WTC11 (cell line): ENCODE measurements around the gene SLC9A3. TPM values are rescaled to one million over a fixed set of nuclear protein-coding genes. Genes with fewer than 3 reads are reported as not detected.
"Not testable (repeated sequence)": the region's sequence is repeated elsewhere in the genome, so short reads cannot be mapped to it uniquely, and the experiment has no call there.

Experiments
- ATAC-seq: fragments of 200-7000 bp; cut with Tn5 transposase; 2 replicates; pipeline ENCODE4 v1.10.0; 2021; ENCODE audit warnings: mild to moderate bottlenecking, moderate library complexity
- CTCF ChIA-PET: fragments of 300-600 bp; sonication (Branson Sonifier 250); formaldehyde crosslinking; loops from one replicate; lab custom pipeline; 2021; ENCODE audit warnings: antibody characterized with exemption; lab: Charles Lee
- POLR2A ChIA-PET: fragments of 350-600 bp; sonication (Branson Sonifier 250); formaldehyde crosslinking; loops from one replicate; lab custom pipeline; 2021; ENCODE audit warnings: antibody characterized with exemption; lab: Charles Lee
- DNase-seq: peaks from one replicate; pipeline ENCODE4 v3.0.0; 2021; ENCODE audit warnings: low spot score
- H3K27ac Mint-ChIP-seq: 2 replicates; pipeline ENCODE4 v1.8.0; 2021; ENCODE audit warnings: mixed read lengths
- H3K27me3 Mint-ChIP-seq: 2 replicates; pipeline ENCODE4 v1.8.0; 2021; ENCODE audit warnings: low read depth, mild to moderate bottlenecking, moderate library complexity, mixed read lengths
- H3K36me3 Mint-ChIP-seq: 2 replicates; pipeline ENCODE4 v1.8.0; 2021; ENCODE audit warnings: mixed read lengths
- H3K4me1 Mint-ChIP-seq: 2 replicates; pipeline ENCODE4 v1.8.0; 2022; ENCODE audit warnings: mixed read lengths
- H3K4me3 Mint-ChIP-seq: 2 replicates; pipeline ENCODE4 v1.8.0; 2021; ENCODE audit warnings: mild to moderate bottlenecking, moderate library complexity, mixed read lengths
- H3K9me3 Mint-ChIP-seq: 2 replicates; pipeline ENCODE4 v1.8.0; 2021; ENCODE audit warnings: mixed read lengths
- AFF4 ChIP-seq: sonication (generic); formaldehyde crosslinking; IDR thresholded peaks from 2 replicates; pipeline ENCODE4 v1.8.1; 2023; ENCODE audit warnings: mild to moderate bottlenecking, missing genetic modification reagents, borderline replicate concordance
- ATF1 ChIP-seq: sonication (generic); formaldehyde crosslinking; IDR thresholded peaks from 2 replicates; pipeline ENCODE4 v1.8.1; 2023; ENCODE audit warnings: mild to moderate bottlenecking, moderate library complexity, missing genetic modification reagents
- CREM ChIP-seq: sonication (generic); formaldehyde crosslinking; IDR thresholded peaks from 2 replicates; pipeline ENCODE4 v1.8.1; 2022; ENCODE audit warnings: mild to moderate bottlenecking, missing genetic modification reagents, moderate library complexity
- GTF2I ChIP-seq: fragments of 250-450 bp; sonication (Bioruptor Pico); conservative IDR thresholded peaks from 2 replicates; pipeline ENCODE4 v1.4.0; 2021; ENCODE audit warnings: mild to moderate bottlenecking
- HMGA2 ChIP-seq: fragments of 250-450 bp; sonication (Bioruptor Pico); IDR thresholded peaks from 2 replicates; pipeline ENCODE4 v1.4.0; 2021; ENCODE audit warnings: mild to moderate bottlenecking, moderate library complexity
- IRF1 ChIP-seq: sonication (generic); formaldehyde crosslinking; IDR thresholded peaks from 2 replicates; pipeline ENCODE4 v1.8.0; 2023; ENCODE audit warnings: missing genetic modification reagents
- IRF2 ChIP-seq: sonication (generic); formaldehyde crosslinking; IDR thresholded peaks from 2 replicates; pipeline ENCODE4 v1.8.0; 2022; ENCODE audit warnings: low read depth, missing genetic modification reagents, borderline replicate concordance
- MAX ChIP-seq: sonication (generic); formaldehyde crosslinking; IDR thresholded peaks from 2 replicates; pipeline ENCODE4 v1.8.0; 2022; ENCODE audit warnings: mild to moderate bottlenecking, missing genetic modification reagents
- NR2C2 ChIP-seq: sonication (generic); formaldehyde crosslinking; IDR thresholded peaks from 2 replicates; pipeline ENCODE4 v1.8.0; 2022; ENCODE audit warnings: mild to moderate bottlenecking, missing genetic modification reagents
- TEAD1 ChIP-seq: sonication (generic); formaldehyde crosslinking; IDR thresholded peaks from 2 replicates; pipeline ENCODE4 v1.8.0; 2022; ENCODE audit warnings: mild to moderate bottlenecking, missing genetic modification reagents
- ZBTB21 ChIP-seq: sonication (generic); formaldehyde crosslinking; IDR thresholded peaks from 2 replicates; pipeline ENCODE4 v1.8.1; 2023; ENCODE audit warnings: mild to moderate bottlenecking, missing genetic modification reagents, borderline replicate concordance
- ZNF121 ChIP-seq: sonication (generic); formaldehyde crosslinking; IDR thresholded peaks from 2 replicates; pipeline ENCODE4 v1.8.0; 2023; ENCODE audit warnings: missing genetic modification reagents
- ZNF671 ChIP-seq: fragments of 250-450 bp; sonication (Bioruptor Pico); IDR thresholded peaks from 2 replicates; pipeline ENCODE4 v1.8.0; 2021; ENCODE audit warnings: mild to moderate bottlenecking
- total RNA-seq: library from RNA; stranded (reverse); gene quantifications from 3 replicates; pipeline ENCODE4 v1.2.3, GENCODE V29; 2021
- TF ChIP-seq, protein P1 (sequence below): sonication (generic); formaldehyde crosslinking; IDR thresholded peaks from 2 replicates; pipeline ENCODE4 v1.8.1; 2022; ENCODE audit warnings: mild to moderate bottlenecking, missing genetic modification reagents, moderate library complexity, borderline replicate concordance
- TF ChIP-seq, protein P2 (sequence below): sonication (generic); formaldehyde crosslinking; IDR thresholded peaks from 2 replicates; pipeline ENCODE4 v1.8.0; 2022; ENCODE audit warnings: mild to moderate bottlenecking, missing genetic modification reagents
- TF ChIP-seq, protein P3 (sequence below): sonication (generic); formaldehyde crosslinking; IDR thresholded peaks from 2 replicates; pipeline ENCODE4 v1.8.1; 2022; ENCODE audit warnings: mild to moderate bottlenecking, moderate library complexity, missing genetic modification reagents

The SLC9A3 gene
- total RNA-seq, 1 experiment from 2014 or later = 1.6 TPM

- POLR2A ChIA-PET = interaction anchor here (0.6 kb wide), 1 partner anchor 323 kb away, joined by 3 read pairs; no protein-coding TSS in a partner anchor
- no peak for ATAC-seq
- no peak overlapping the region for H3K27ac Mint-ChIP-seq
- H3K4me3 Mint-ChIP-seq = no peak overlapping the region
- DNase-seq = no peak
- H3K4me1 Mint-ChIP-seq = peaks cover 2% of the 10 kb centered on the region; the same call in 1 of the 2 replicates
- H3K36me3 Mint-ChIP-seq = no peaks in the 10 kb centered on the region
- TF ChIP-seq ZNF671 (CRISPR knock-in tag) (no peak), CREM (CRISPR knock-in tag) (no peak), AFF4 (no peak), MAX (CRISPR knock-in tag) (no peak), IRF1 (CRISPR knock-in tag) (no peak), HMGA2 (CRISPR knock-in tag) (no peak), ZBTB21 (no peak), IRF2 (CRISPR knock-in tag) (no peak), GTF2I (CRISPR knock-in tag) (no peak), NR2C2 (CRISPR knock-in tag) (no peak), TEAD1 (CRISPR knock-in tag) (no peak), ZNF121 (CRISPR knock-in tag) (no peak), ATF1 (no peak)
- TF ChIP-seq, protein P1, sequence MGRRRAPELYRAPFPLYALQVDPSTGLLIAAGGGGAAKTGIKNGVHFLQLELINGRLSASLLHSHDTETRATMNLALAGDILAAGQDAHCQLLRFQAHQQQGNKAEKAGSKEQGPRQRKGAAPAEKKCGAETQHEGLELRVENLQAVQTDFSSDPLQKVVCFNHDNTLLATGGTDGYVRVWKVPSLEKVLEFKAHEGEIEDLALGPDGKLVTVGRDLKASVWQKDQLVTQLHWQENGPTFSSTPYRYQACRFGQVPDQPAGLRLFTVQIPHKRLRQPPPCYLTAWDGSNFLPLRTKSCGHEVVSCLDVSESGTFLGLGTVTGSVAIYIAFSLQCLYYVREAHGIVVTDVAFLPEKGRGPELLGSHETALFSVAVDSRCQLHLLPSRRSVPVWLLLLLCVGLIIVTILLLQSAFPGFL (CRISPR knock-in tag) = no peak
- TF ChIP-seq, protein P2, sequence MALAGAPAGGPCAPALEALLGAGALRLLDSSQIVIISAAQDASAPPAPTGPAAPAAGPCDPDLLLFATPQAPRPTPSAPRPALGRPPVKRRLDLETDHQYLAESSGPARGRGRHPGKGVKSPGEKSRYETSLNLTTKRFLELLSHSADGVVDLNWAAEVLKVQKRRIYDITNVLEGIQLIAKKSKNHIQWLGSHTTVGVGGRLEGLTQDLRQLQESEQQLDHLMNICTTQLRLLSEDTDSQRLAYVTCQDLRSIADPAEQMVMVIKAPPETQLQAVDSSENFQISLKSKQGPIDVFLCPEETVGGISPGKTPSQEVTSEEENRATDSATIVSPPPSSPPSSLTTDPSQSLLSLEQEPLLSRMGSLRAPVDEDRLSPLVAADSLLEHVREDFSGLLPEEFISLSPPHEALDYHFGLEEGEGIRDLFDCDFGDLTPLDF (CRISPR knock-in tag) = no peak
- TF ChIP-seq, protein P3, sequence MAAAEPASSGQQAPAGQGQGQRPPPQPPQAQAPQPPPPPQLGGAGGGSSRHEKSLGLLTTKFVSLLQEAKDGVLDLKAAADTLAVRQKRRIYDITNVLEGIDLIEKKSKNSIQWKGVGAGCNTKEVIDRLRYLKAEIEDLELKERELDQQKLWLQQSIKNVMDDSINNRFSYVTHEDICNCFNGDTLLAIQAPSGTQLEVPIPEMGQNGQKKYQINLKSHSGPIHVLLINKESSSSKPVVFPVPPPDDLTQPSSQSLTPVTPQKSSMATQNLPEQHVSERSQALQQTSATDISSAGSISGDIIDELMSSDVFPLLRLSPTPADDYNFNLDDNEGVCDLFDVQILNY = no peak
- CTCF ChIA-PET = no interaction called here
- H3K9me3 Mint-ChIP-seq = no peaks in the 10 kb centered on the region
- peaks cover 44% of the 10 kb centered on the region for H3K27me3 Mint-ChIP-seq
Measured at GRCh38 chr5:509611-510185, 14.6 kb downstream of the SLC9A3 start.

DNA sequence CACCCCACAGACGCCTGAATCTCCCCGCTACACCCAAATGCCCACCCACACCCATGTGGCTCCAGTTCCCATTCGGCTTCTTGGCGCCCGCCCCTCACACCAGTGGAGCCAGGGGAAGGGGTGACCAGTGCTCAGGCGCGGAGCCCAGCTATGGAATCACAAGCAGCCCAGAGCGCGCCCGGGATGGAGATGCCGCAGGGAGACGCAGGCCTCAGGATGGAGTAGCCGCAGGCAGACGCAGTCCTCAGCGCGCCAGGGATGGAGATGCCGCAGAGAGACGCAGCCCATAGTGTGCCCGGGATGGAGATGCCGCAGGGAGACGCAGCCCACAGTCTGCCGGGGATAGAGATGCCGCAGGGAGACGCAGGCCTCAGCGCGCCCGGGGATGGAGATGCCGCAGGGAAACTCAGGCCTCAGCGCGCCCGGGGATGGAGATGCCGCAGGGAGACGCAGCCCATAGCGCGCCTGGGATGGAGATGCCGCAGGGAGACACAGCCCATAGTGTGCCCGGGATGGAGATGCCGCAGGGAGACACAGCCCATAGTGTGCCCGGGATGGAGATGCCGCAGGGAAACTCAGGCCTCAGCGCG, 16.2 kb downstream of the SLC9A3 start:
- H3K9me3 Mint-ChIP-seq, POLR2A ChIA-PET, H3K4me1 Mint-ChIP-seq, H3K27ac Mint-ChIP-seq, DNase-seq, H3K4me3 Mint-ChIP-seq, CTCF ChIA-PET, H3K36me3 Mint-ChIP-seq, ATAC-seq: not testable (repeated sequence)
- peaks cover 56% of the 10 kb centered on the region for H3K27me3 Mint-ChIP-seq
